Stomach (tissue), 9 donors: Measurements from ENCODE around the gene IWS1. TPM values are rescaled to one million over a fixed set of nuclear protein-coding genes. Genes with fewer than 3 reads are reported as not detected.
A peak's percentile ranks its signal among the peaks of the same experiment; 100 is the strongest.

Source experiments
- DNase-seq, 2 donors: peaks; one replicate each; pipeline versions ENCODE4 v3.0.0 to v3.0.0-alpha.2; 2013 to 2019
- H3K27ac ChIP-seq, 5 donors: fragments of 200-600 bp in 4 of 5; sonication (generic) in 4 of 5; one replicate each; pipeline ENCODE4 v1.5.1; 2013 to 2019; ENCODE audit warnings: mild to moderate bottlenecking in 1 of 5, moderate library complexity in 1 of 5
- H3K27me3 ChIP-seq, 3 donors: fragments of 200-600 bp; sonication (generic); one replicate each; pipeline ENCODE4 v1.5.1; 2017 to 2019; ENCODE audit warnings: mixed run types in 1 of 3
- H3K36me3 ChIP-seq, 4 donors: fragments of 200-600 bp; sonication (generic); 1 replicate in 3 of 4; 2 replicates in 1 of 4; pipeline ENCODE4 v1.5.1; 2016 to 2019
- H3K4me1 ChIP-seq, 4 donors: fragments of 200-600 bp; sonication (generic); one replicate each; pipeline ENCODE4 v1.5.1; 2016 to 2019
- H3K4me3 ChIP-seq, 4 donors: fragments of 200-600 bp; sonication (generic) in 3 of 4; one replicate each; pipeline ENCODE4 v1.5.1; 2016 to 2019; ENCODE audit warnings: mild to moderate bottlenecking in 1 of 4
- H3K9me3 ChIP-seq, 4 donors: fragments of 200-600 bp; sonication (generic); one replicate each; pipeline ENCODE4 v1.5.1; 2016 to 2019
- CTCF ChIP-seq, 7 experiments: fragments of 450-650 bp in 4 of 7; fragments of 200-600 bp in 3 of 7; sonication (generic) in 3 of 7; IDR thresholded peaks; one replicate each; pipeline ENCODE4 v1.5.1; 2016 to 2019; ENCODE audit warnings: antibody characterized with exemption in 7 of 7, control low read depth in 2 of 7, mild to moderate bottlenecking in 1 of 7
- EP300 ChIP-seq: sonication (generic); formaldehyde crosslinking; IDR thresholded peaks from one replicate; pipeline ENCODE4 v1.6.1; 2017; ENCODE audit warnings: antibody characterized with exemption
- POLR2A ChIP-seq, 4 donors: fragments of 450-650 bp; IDR thresholded peaks; one replicate each; pipeline ENCODE4 v1.6.1; 2016; ENCODE audit warnings: antibody characterized with exemption in 4 of 4, control low read depth in 2 of 4, mild to moderate bottlenecking in 1 of 4, moderate library complexity in 1 of 4
- POLR2AphosphoS5 ChIP-seq, 3 donors: sonication (generic); formaldehyde crosslinking; IDR thresholded peaks; one replicate each; pipeline ENCODE4 v1.6.1; 2016; ENCODE audit warnings: antibody characterized with exemption in 3 of 3
- WGBS, 5 donors: extraction: QIAGEN DNeasy Blood & Tissue Kit in 3 of 5; methylation state at CpG; one replicate each; pipeline versions ENCODE4 v1.1.5 to v1.1.7; 2013 to 2018; 5-methylcytosine and 5-hydroxymethylcytosine counted together
- intact Hi-C: fragments of 100-400 bp; cut with DNase I; formaldehyde crosslinking; loops from one replicate; pipeline ENCODE4 v1.15.1; 2023; ENCODE audit warnings: low total_unique reads
- polyA plus RNA-seq, 3 donors: library from polyadenylated mRNA; stranded (reverse); fragments of 200-250 nt; gene quantifications; one replicate each; pipeline ENCODE4 v1.2.3, GENCODE V29; 2013
- total RNA-seq, 5 donors: library from RNA; depleted of rRNA; stranded (reverse); fragments of >200 nt; gene quantifications; one replicate each; pipeline versions ENCODE4 v1.1.0 to v1.2.3, GENCODE V29; 2014 to 2016
- donor health status: healthy with polysubstance abuse.
- donor health status: Bipolar disorder and iron deficiency.
- donor health status: healthy.

Gene IWS1
- total and polyA plus RNA-seq, 8 donors, result 18.7 to 145 (median 36.4) TPM

- Histone ChIP-seq H3K27ac (no peak overlapping the region), H3K9me3 (no peaks in the 10 kb centered on the region), H3K27me3 (no peaks in the 10 kb centered on the region), H3K36me3 (peaks cover 0 to 9% (median 2%) of the 10 kb centered on the region in 4 donors), H3K4me1 (no peaks in the 10 kb centered on the region), H3K4me3 (no peak overlapping the region)
- WGBS, 5 donors, result 82 to 90% (median 85%) methylated on average over 19 of the region's 19 CpGs
- TF ChIP-seq CTCF (IDR thresholded peaks at IDR 0.05) (no peak), POLR2A (IDR thresholded peaks at IDR 0.05) (no peak), EP300 (no peak), POLR2AphosphoS5 (IDR thresholded peaks at IDR 0.05) (no peak)
- intact Hi-C loops, result loop anchor here (10.0 kb wide), 1 partner anchor 129 kb away; no protein-coding TSS in a partner anchor
- peak in 1 of 2 donors; percentile 54 for DNase-seq
These were observed 62.9 kb downstream of the IWS1 start for GRCh38 chr2:127463155-127463991.

- no peak for TF ChIP-seq EP300
- no peak for TF ChIP-seq POLR2AphosphoS5 (IDR thresholded peaks at IDR 0.05)
- TF ChIP-seq CTCF (IDR thresholded peaks at IDR 0.05), result no peak
- no peak for TF ChIP-seq POLR2A (IDR thresholded peaks at IDR 0.05)
- Histone ChIP-seq H3K4me1 (no peaks in the 10 kb centered on the region), H3K4me3 (no peak overlapping the region), H3K27ac (no peak overlapping the region), H3K27me3 (no peaks in the 10 kb centered on the region), H3K36me3 (peaks cover 0 to 5% (median 0%) of the 10 kb centered on the region in 4 donors), H3K9me3 (no peaks in the 10 kb centered on the region)
- WGBS, 5 donors, result 53 to 70% (median 62%) methylated on average over 3 of the region's 3 CpGs
- no peak for DNase-seq
- intact Hi-C loops, result loop anchor here (10.0 kb wide), 1 partner anchor 128 kb away; no protein-coding TSS in a partner anchor
These were observed 63.8 kb downstream of the IWS1 start for GRCh38 chr2:127462461-127462860.

- 90 to 96% (median 93%) methylated on average over 12 of the region's 12 CpGs for WGBS, 5 donors
- Histone ChIP-seq H3K4me3 (no peak overlapping the region), H3K9me3 (no peaks in the 10 kb centered on the region), H3K4me1 (peaks cover 10 to 19% (median 11%) of the 10 kb centered on the region in 4 donors), H3K36me3 (peaks cover 0 to 5% (median 0%) of the 10 kb centered on the region in 4 donors), H3K27ac (no peak overlapping the region), H3K27me3 (no peaks in the 10 kb centered on the region)
- no peak for TF ChIP-seq POLR2AphosphoS5 (IDR thresholded peaks at IDR 0.05)
- TF ChIP-seq EP300, result no peak
- no peak for TF ChIP-seq POLR2A (IDR thresholded peaks at IDR 0.05)
- no peak for DNase-seq
- intact Hi-C loops, result no loop called here
These were observed 69.3 kb downstream of the IWS1 start for GRCh38 chr2:127456960-127457359.

- H3K27me3 ChIP-seq, result no peaks in the 10 kb centered on the region
- DNase-seq, result peak in 1 of 2 donors; percentile 63
- H3K9me3 ChIP-seq, result no peaks in the 10 kb centered on the region
- H3K4me3 ChIP-seq, result no peak overlapping the region
- no peak for TF ChIP-seq EP300
- TF ChIP-seq POLR2AphosphoS5 (IDR thresholded peaks at IDR 0.05), result no peak
- TF ChIP-seq CTCF (IDR thresholded peaks at IDR 0.05), result no peak
- TF ChIP-seq POLR2A (IDR thresholded peaks at IDR 0.05), result no peak
- peak overlapping the region; percentile 49 to 82 (median 76) for H3K27ac ChIP-seq
- WGBS, 5 donors, result 62 to 69% (median 66%) methylated on average over 13 of the region's 13 CpGs
- H3K36me3 ChIP-seq, result no peaks in the 10 kb centered on the region
- H3K4me1 ChIP-seq, result peaks cover 10 to 19% (median 11%) of the 10 kb centered on the region in 4 donors
- intact Hi-C loops, result no loop called here
These were observed 70.5 kb downstream of the IWS1 start for GRCh38 chr2:127455566-127456493.
